NCI-H1092 (cell line): ENCODE results near the gene IL3RA.
"Not testable (repeated sequence)": the region's sequence is repeated elsewhere in the genome, so short reads cannot be mapped to it uniquely, and the experiment has no call there.

ENCODE experiments used
- DNase-seq: peaks from one replicate; lab custom pipeline; 2025; lab: John Stamatoyannopoulos, UW

IL3RA gene

DNA sequence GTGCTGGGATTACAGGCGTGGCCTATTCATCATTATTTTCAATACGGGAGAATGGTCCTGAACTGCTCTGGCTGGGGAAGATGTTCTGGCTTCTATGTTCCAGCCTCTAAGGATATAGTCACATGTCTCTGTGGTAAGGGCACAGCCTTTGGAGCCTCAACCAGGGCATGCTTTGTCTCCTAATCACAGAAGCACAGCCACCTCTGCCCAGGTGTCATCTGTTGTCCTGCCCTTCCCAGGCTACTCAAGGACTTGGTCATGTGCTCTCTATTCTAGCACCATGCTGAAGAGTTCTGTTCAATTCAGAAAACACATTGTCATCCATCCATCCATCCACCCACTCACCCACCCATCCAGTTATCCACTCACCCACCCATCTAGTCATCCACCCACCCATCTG lies 86.6 kb downstream of the IL3RA start:
- no peak for DNase-seq

- DNase-seq: no peak
Measured at GRCh38 chrX:1424147-1424851, 87.7 kb downstream of the IL3RA start.

- no peak for DNase-seq
Measured at GRCh38 chrX:1425381-1425780, 88.8 kb downstream of the IL3RA start.

- not testable (repeated sequence) for DNase-seq
Measured at GRCh38 chrX:1426321-1426720, 89.7 kb downstream of the IL3RA start.

DNA sequence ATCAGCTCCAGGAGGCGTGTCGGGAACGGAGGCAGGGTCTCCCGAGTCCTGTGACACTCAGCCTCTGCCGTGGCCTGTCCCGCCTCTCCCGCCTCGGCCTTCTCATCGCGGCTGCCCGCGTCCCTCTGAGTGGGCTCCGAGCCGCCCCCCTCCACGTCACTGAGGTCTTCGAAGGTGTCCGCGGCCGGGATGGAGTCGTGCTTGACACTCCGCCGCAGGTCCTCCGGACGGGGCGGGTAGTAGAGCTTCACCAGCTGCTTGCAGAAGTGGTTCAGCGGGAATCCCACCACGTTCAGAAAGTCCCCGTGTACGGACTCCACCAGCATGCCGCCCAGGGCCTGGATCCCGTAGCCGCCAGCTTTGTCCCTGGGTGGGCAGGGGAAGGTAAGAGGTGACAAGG lies 91.2 kb downstream of the IL3RA start:
- DNase-seq: no peak

GRCh38 chrX:1430451-1430850 lies 93.9 kb downstream of the IL3RA start:
- no peak for DNase-seq
